K562 (cell line): ENCODE results near the gene PRRC2C. TPM values are rescaled to one million over a fixed set of nuclear protein-coding genes. Genes with fewer than 3 reads are reported as not detected.

Experiments used
- CAMTA2 ChIP-seq: fragments of 250-450 bp; sonication (Bioruptor Pico); conservative IDR thresholded peaks from 2 replicates; pipeline ENCODE4 v1.5.1; 2022
- ILK ChIP-seq: fragments of 450-650 bp; IDR thresholded peaks from 2 replicates; pipeline ENCODE4 v1.6.1; 2016; ENCODE audit warnings: missing genetic modification characterization, low read depth, mild to moderate bottlenecking, missing compliant biosample characterization, moderate library complexity, borderline replicate concordance
- KLF10 ChIP-seq: fragments of 250-450 bp; sonication (Bioruptor Pico); IDR thresholded peaks from 2 replicates; pipeline ENCODE4 v1.6.1; 2021; ENCODE audit warnings: matching md5 sums
- KLF16 ChIP-seq: IDR thresholded peaks from 2 replicates; pipeline ENCODE4 v1.6.1; 2016; ENCODE audit warnings: antibody characterized with exemption
- NR4A1 ChIP-seq, 2 experiments: fragments of 250-450 bp in 1 of 2; fragments of 450-650 bp in 1 of 2; sonication (Bioruptor Pico) in 1 of 2; IDR thresholded peaks; 2 replicates each; pipeline versions ENCODE4 v1.4.0 to v1.6.1; 2016 to 2020; ENCODE audit warnings: mild to moderate bottlenecking in 2 of 2, missing compliant biosample characterization in 1 of 2, missing genetic modification characterization in 1 of 2, moderate library complexity in 1 of 2
- ZBTB40 ChIP-seq, 2 experiments: fragments of 450-650 bp in 1 of 2; sonication (generic) in 1 of 2; formaldehyde crosslinking in 1 of 2; IDR thresholded peaks; 2 replicates each; pipeline versions ENCODE4 v1.7.1 to v1.9.0; 2016 to 2022; ENCODE audit warnings: inconsistent platforms in 1 of 2, mild to moderate bottlenecking in 1 of 2, missing genetic modification reagents in 1 of 2
- ZFP36 ChIP-seq: fragments of 150-350 bp; IDR thresholded peaks from 2 replicates; pipeline ENCODE4 v1.6.1; 2018; ENCODE audit warnings: low read length, low read depth; ENCODE audit not compliant: partially characterized antibody
- ZNF121 ChIP-seq: sonication (generic); formaldehyde crosslinking; conservative IDR thresholded peaks from 2 replicates; pipeline ENCODE4 v1.8.0; 2022; ENCODE audit warnings: missing genetic modification reagents
- ZNF134 ChIP-seq: fragments of 250-450 bp; sonication (Bioruptor Pico); conservative IDR thresholded peaks from 2 replicates; pipeline ENCODE4 v1.4.0; 2020
- ZNF398 ChIP-seq: fragments of 250-450 bp; sonication (Bioruptor Pico); IDR thresholded peaks from 2 replicates; pipeline ENCODE4 v1.8.0; 2021; ENCODE audit warnings: moderate library complexity, mild to moderate bottlenecking, inconsistent platforms
- ZNF512 ChIP-seq: IDR thresholded peaks from 2 replicates; pipeline ENCODE4 v1.6.1; 2016; ENCODE audit warnings: missing genetic modification characterization, missing compliant biosample characterization
- polyA plus RNA-seq, 8 experiments: library from polyadenylated mRNA; depleted of rRNA in 4 of 8; stranded (reverse) in 5 of 8; unstranded in 3 of 8; fragments of >200 nt; fragmentation: Nextera tagmentation in 2 of 8; fragmentation: Illumina TruSeq in 1 of 8; extraction: Ambion mirVana in 2 of 8; extraction: Trizol in 1 of 8; gene quantifications; 2 replicates each; pipeline versions ENCODE4 v1.2.1 to v1.2.3, GENCODE V29; 2011 to 2014; ENCODE audit warnings: inconsistent platforms in 1 of 8, missing spikeins in 1 of 8
- total RNA-seq, 7 experiments: library from RNA; depleted of rRNA in 6 of 7; stranded (reverse); fragments of >200 nt in 6 of 7; fragmentation: Illumina TruSeq in 2 of 7; extraction: Trizol in 2 of 7; gene quantifications; 2 replicates each; pipeline versions ENCODE4 v1.2.1 to v1.2.3, GENCODE V29; 2011 to 2021; ENCODE audit warnings: low replicate concordance in 1 of 7

The PRRC2C gene
- total and polyA plus RNA-seq, 9 of the 15 experiments (the other 6 are each of a cell fraction or from before 2014, with no cell fraction given), result 61.9 to 237 (median 105) TPM

- TF ChIP-seq ZBTB40 (IDR thresholded peaks at IDR 0.05) (peak; percentile 9; the same call in 1 of the 2 replicates), ZBTB40 (CRISPR knock-in tag; IDR thresholded peaks at IDR 0.05) (no peak), ZNF121 (CRISPR knock-in tag) (0 out of 2 replicates have a peak, but pooled peaks have one; percentile 30), KLF16 (no peak; the same call in 1 of the 2 replicates), CAMTA2 (CRISPR knock-in tag) (no peak), KLF10 (no peak), ZNF398 (CRISPR knock-in tag) (no peak), NR4A1 (CRISPR knock-in tag; IDR thresholded peaks at IDR 0.05) (no peak), NR4A1 (tag; IDR thresholded peaks at IDR 0.05) (no peak), ZNF512 (no peak), ZFP36 (no peak), ZNF134 (CRISPR knock-in tag) (no peak), ILK (tag) (no peak)
These were observed at the start of gene PRRC2C (continued) for GRCh38 chr1:171485375-171486047.
